ENCODE measurements around the gene ITIH1. TPM values are rescaled to one million over a fixed set of nuclear protein-coding genes. Genes with fewer than 3 reads are reported as not detected.
"Not testable (repeated sequence)": the region's sequence is repeated elsewhere in the genome, so short reads cannot be mapped to it uniquely, and the experiment has no call there.

Gene ITIH1
- total RNA-seq = not detected
- long read RNA-seq = 0 reads

GRCh38 chr3:52777127-52777958, at the start of gene ITIH1:
Gene ITIH1, plus strand, starts transcription at chr3:52777599. Its CDS starts 17 bp downstream, at chr3:52777616.
- intact Hi-C loops (cut with DNase I) = no loop called here
- DNase-seq (peak; percentile 21), ATAC-seq (ENCODE audit: poor library complexity) (no peak)

- DNase-seq; intact Hi-C loops (cut with DNase I); ATAC-seq (ENCODE audit: poor library complexity): not testable (repeated sequence)
Observed at GRCh38 chr3:52728753-52729152, 48.6 kb upstream of the ITIH1 start.

GRCh38 chr3:52730681-52731080, 46.7 kb upstream of the ITIH1 start:
- ATAC-seq (ENCODE audit: poor library complexity) (no peak), DNase-seq (no peak)
- intact Hi-C loops (cut with DNase I) = no loop called here

GRCh38 chr3:52731590-52731989, 45.8 kb upstream of the ITIH1 start:
- intact Hi-C loops (cut with DNase I) = no loop called here
- ATAC-seq (ENCODE audit: poor library complexity) (no peak), DNase-seq (no peak)

- intact Hi-C loops (cut with DNase I) = no loop called here
- ATAC-seq (ENCODE audit: poor library complexity) = no peak
- DNase-seq = no peak
Observed at GRCh38 chr3:52733256-52733891, 44.0 kb upstream of the ITIH1 start.

GRCh38 chr3:52739730-52740129, 37.7 kb upstream of the ITIH1 start:
- no peak for ATAC-seq (ENCODE audit: poor library complexity)
- intact Hi-C loops (cut with DNase I) = no loop called here
- DNase-seq = no peak

- intact Hi-C loops (cut with DNase I) = no loop called here
- no peak for DNase-seq
- ATAC-seq (ENCODE audit: poor library complexity) = peak; percentile 58
Observed at GRCh38 chr3:52742418-52743041, 34.9 kb upstream of the ITIH1 start.

- DNase-seq (no peak), ATAC-seq (ENCODE audit: poor library complexity) (no peak)
- intact Hi-C loops (cut with DNase I) = no loop called here
Observed at GRCh38 chr3:52743152-52743551, 34.2 kb upstream of the ITIH1 start.

GRCh38 chr3:52743721-52744120, 33.7 kb upstream of the ITIH1 start:
- ATAC-seq (ENCODE audit: poor library complexity) = no peak
- intact Hi-C loops (cut with DNase I) = no loop called here
- DNase-seq = no peak

GRCh38 chr3:52752045-52752660, 25.2 kb upstream of the ITIH1 start:
- no peak for ATAC-seq (ENCODE audit: poor library complexity)
- DNase-seq = no peak
- intact Hi-C loops (cut with DNase I) = loop anchor here (10.0 kb wide), 1 partner anchor 323 kb away; no protein-coding TSS in a partner anchor

GRCh38 chr3:52754373-52754772, 23.0 kb upstream of the ITIH1 start:
- DNase-seq (no peak), ATAC-seq (ENCODE audit: poor library complexity) (no peak)
- intact Hi-C loops (cut with DNase I) = loop anchor here (10.0 kb wide), 1 partner anchor 320 kb away; no protein-coding TSS in a partner anchor

GRCh38 chr3:52756141-52756540, 21.3 kb upstream of the ITIH1 start:
- intact Hi-C loops (cut with DNase I) = loop anchor here (10.0 kb wide), 1 partner anchor 319 kb away; no protein-coding TSS in a partner anchor
- no peak for DNase-seq

GRCh38 chr3:52763466-52763865, 13.9 kb upstream of the ITIH1 start:
- peak; percentile 56 for ATAC-seq (ENCODE audit: poor library complexity)
- intact Hi-C loops (cut with DNase I) = no loop called here
- no peak for DNase-seq

More at GRCh38 chr3:52756141-52756540, 21.3 kb upstream of the ITIH1 start:
- ATAC-seq (ENCODE audit: poor library complexity) = no peak

GRCh38 chr3:52769786-52770455, 7.5 kb upstream of the ITIH1 start:
- intact Hi-C loops (cut with DNase I) = loop anchor here (5.0 kb wide), 1 partner anchor 127 kb away; the partner anchor contains the start of gene STIMATE
- ATAC-seq (ENCODE audit: poor library complexity) = no peak
- DNase-seq = no peak

GRCh38 chr3:52770496-52771333, 6.7 kb upstream of the ITIH1 start, which contains the start of gene NEK4:
Gene NEK4, minus strand, starts transcription at chr3:52770940. Its CDS starts 194 bp downstream, at chr3:52770746.
- intact Hi-C loops (cut with DNase I) = loop anchor here (5.0 kb wide), 1 partner anchor 127 kb away; the partner anchor contains the start of gene STIMATE
- DNase-seq (peak; percentile 97), ATAC-seq (ENCODE audit: poor library complexity) (peak; percentile 100)

GRCh38 chr3:52771334-52771681, 6.1 kb upstream of the ITIH1 start:
- peak; percentile 19 for ATAC-seq (ENCODE audit: poor library complexity)
- no peak for DNase-seq
- intact Hi-C loops (cut with DNase I) = loop anchor here (5.0 kb wide), 1 partner anchor 126 kb away; the partner anchor contains the start of gene STIMATE

- intact Hi-C loops (cut with DNase I) = loop anchor here (5.0 kb wide), 1 partner anchor 126 kb away; the partner anchor contains the start of gene STIMATE
- no peak for ATAC-seq (ENCODE audit: poor library complexity)
- no peak for DNase-seq
Observed at GRCh38 chr3:52771702-52772101, 5.7 kb upstream of the ITIH1 start.

All from Right ventricle myocardium superior (tissue), 1 donor.